Measurements from ENCODE around the gene SPPL3.

The SPPL3 gene

GRCh38 chr12:120784804-120785203 is 119.4 kb downstream of the SPPL3 start:
- TF ChIP-seq ZFX (IDR thresholded peaks at IDR 0.05; ENCODE audit: borderline replicate concordance), result no peak
- no peak for TF ChIP-seq CTCF (IDR thresholded peaks at IDR 0.05)
- no peak overlapping the region for H3K27ac ChIP-seq

- no peak for TF ChIP-seq ZFX (IDR thresholded peaks at IDR 0.05; ENCODE audit: borderline replicate concordance)
- TF ChIP-seq CTCF (IDR thresholded peaks at IDR 0.05), result no peak
- no peak overlapping the region for H3K27ac ChIP-seq
These were observed 121.0 kb downstream of the SPPL3 start for GRCh38 chr12:120783197-120783596.

- H3K27ac ChIP-seq, result no peak overlapping the region
- no peak; the same call in 1 of the 2 replicates for TF ChIP-seq CTCF (IDR thresholded peaks at IDR 0.05)
- TF ChIP-seq ZFX (IDR thresholded peaks at IDR 0.05; ENCODE audit: borderline replicate concordance), result no peak
These were observed 128.2 kb downstream of the SPPL3 start for GRCh38 chr12:120775862-120776552.

GRCh38 chr12:120774169-120774916 is 129.8 kb downstream of the SPPL3 start:
- TF ChIP-seq ZFX (IDR thresholded peaks at IDR 0.05; ENCODE audit: borderline replicate concordance) (no peak), CTCF (IDR thresholded peaks at IDR 0.05) (no peak)
- H3K27ac ChIP-seq, result no peak overlapping the region

- H3K27ac ChIP-seq, result no peak overlapping the region
- TF ChIP-seq ZFX (IDR thresholded peaks at IDR 0.05; ENCODE audit: borderline replicate concordance) (no peak), CTCF (IDR thresholded peaks at IDR 0.05) (no peak)
These were observed 133.1 kb downstream of the SPPL3 start for GRCh38 chr12:120771097-120771496.

GRCh38 chr12:120767071-120768024 is 136.8 kb downstream of the SPPL3 start:
- TF ChIP-seq CTCF (IDR thresholded peaks at IDR 0.05), result no peak
- TF ChIP-seq ZFX (IDR thresholded peaks at IDR 0.05; ENCODE audit: borderline replicate concordance), result no peak
- no peak overlapping the region for H3K27ac ChIP-seq

Measured in 22Rv1 (cell line).